ENCODE measurements around the gene NOL12.

Gene NOL12

GRCh38 chr22:37734964-37735451 is 48.9 kb downstream of the NOL12 start:
- H3K36me3 ChIP-seq = no peaks in the 10 kb centered on the region
- H3K27ac ChIP-seq = no peak overlapping the region
- no peak overlapping the region for H3K4me3 ChIP-seq (ENCODE audit: low read depth in 1 of 2, low read length in 1 of 2)
- H3K9me3 ChIP-seq = no peaks in the 10 kb centered on the region
- peaks cover 53 to 57% of the 10 kb centered on the region in 2 experiments for H3K4me1 ChIP-seq (ENCODE audit: control insufficient read depth in 1 of 2, insufficient read depth in 1 of 2, low read depth in 1 of 2, low read length in 1 of 2)
- H3K27me3 ChIP-seq = no peaks in the 10 kb centered on the region
- TF ChIP-seq, protein P1, sequence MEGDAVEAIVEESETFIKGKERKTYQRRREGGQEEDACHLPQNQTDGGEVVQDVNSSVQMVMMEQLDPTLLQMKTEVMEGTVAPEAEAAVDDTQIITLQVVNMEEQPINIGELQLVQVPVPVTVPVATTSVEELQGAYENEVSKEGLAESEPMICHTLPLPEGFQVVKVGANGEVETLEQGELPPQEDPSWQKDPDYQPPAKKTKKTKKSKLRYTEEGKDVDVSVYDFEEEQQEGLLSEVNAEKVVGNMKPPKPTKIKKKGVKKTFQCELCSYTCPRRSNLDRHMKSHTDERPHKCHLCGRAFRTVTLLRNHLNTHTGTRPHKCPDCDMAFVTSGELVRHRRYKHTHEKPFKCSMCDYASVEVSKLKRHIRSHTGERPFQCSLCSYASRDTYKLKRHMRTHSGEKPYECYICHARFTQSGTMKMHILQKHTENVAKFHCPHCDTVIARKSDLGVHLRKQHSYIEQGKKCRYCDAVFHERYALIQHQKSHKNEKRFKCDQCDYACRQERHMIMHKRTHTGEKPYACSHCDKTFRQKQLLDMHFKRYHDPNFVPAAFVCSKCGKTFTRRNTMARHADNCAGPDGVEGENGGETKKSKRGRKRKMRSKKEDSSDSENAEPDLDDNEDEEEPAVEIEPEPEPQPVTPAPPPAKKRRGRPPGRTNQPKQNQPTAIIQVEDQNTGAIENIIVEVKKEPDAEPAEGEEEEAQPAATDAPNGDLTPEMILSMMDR (IDR thresholded peaks at IDR 0.05) = no peak

GRCh38 chr22:37739035-37739434 is 52.9 kb downstream of the NOL12 start:
- Histone ChIP-seq H3K36me3 (peaks cover 5% of the 10 kb centered on the region), H3K4me1 (ENCODE audit: control insufficient read depth in 1 of 2, insufficient read depth in 1 of 2, low read depth in 1 of 2, low read length in 1 of 2) (peaks cover 67 to 68% of the 10 kb centered on the region in 2 experiments), H3K27ac (peak overlapping the region; percentile 96), H3K4me3 (ENCODE audit: low read depth in 1 of 2, low read length in 1 of 2) (peak overlapping the region; percentile 53 to 56), H3K9me3 (no peaks in the 10 kb centered on the region), H3K27me3 (no peaks in the 10 kb centered on the region)
- TF ChIP-seq, protein P1 (IDR thresholded peaks at IDR 0.05) = no peak

DNA sequence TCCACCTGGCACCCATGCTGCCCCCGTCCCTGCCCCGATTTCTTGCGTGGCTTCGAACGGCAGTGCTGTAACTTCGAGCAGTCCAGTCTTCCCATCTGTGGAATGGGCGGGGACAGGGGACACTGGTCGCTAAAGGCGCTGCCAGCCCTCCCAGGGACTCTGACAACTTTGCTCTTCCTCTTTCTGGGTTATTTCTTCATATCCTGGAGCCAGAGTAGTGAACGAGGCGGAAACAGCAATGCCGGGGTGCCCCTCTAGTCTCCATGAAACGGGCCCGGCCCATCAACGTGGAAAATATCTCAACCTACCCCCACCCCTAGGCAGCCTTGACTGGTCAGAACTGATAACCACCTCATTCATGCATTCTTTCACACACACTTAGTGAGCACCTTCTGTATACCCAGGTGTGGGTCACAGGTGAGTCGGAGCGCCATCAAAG is 53.5 kb downstream of the NOL12 start:
- TF ChIP-seq, protein P1 (IDR thresholded peaks at IDR 0.05) = peak; percentile 76

DNA sequence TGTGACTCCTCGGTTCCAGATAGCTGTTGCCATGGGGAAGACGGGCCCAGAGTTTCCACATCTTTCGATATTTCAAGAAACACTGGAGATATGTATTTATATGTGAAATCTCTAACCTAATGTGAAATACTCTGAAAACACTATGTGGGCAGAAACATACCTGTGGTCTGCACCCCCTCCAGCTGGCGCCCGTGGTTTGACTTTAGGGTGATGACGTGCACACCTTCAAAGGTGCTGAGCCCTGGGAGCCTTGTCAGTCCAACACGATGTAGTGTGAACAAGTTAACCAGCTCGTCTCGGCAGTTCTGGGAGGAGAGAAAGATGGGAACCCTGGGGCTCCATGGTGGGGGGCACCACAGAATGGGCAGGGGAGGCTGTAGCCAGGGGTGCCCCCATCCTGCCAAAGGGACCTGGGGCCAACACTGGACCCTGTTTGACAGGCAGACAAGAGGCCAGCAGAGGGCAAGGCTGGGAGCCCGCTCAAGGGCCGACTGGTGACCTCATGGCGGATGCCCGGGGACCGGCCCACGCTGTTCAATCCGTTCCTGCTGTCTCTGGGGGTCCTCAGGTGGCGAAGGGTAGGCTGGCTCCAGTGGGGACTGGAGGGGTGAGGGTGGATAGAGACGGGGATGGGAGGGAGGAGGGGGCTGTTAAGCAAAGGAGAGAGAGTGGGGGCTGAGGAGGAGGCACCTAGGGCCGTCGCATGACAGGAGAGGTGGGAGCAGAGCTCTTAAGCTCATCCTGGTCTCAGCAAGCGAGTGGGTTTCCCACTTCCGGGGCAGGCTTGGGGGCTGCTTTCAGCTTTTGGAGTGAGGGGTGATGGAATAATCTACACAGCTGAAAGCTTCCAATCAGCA is 54.5 kb downstream of the NOL12 start:
- H3K4me3 ChIP-seq (ENCODE audit: low read depth in 1 of 2, low read length in 1 of 2) = peak overlapping the region; percentile 53 to 56
- TF ChIP-seq, protein P1 (IDR thresholded peaks at IDR 0.05) = no peak
- H3K36me3 ChIP-seq = peaks cover 10% of the 10 kb centered on the region
- H3K9me3 ChIP-seq = no peaks in the 10 kb centered on the region
- peak overlapping the region; percentile 96 for H3K27ac ChIP-seq
- no peaks in the 10 kb centered on the region for H3K27me3 ChIP-seq
- peaks cover 82 to 84% of the 10 kb centered on the region in 2 experiments for H3K4me1 ChIP-seq (ENCODE audit: control insufficient read depth in 1 of 2, insufficient read depth in 1 of 2, low read depth in 1 of 2, low read length in 1 of 2)

More for the DNA sequence above, 53.5 kb downstream of the NOL12 start:
- H3K27me3 ChIP-seq = no peaks in the 10 kb centered on the region
- peak overlapping the region; percentile 53 to 56 for H3K4me3 ChIP-seq (ENCODE audit: low read depth in 1 of 2, low read length in 1 of 2)
- H3K27ac ChIP-seq = peak overlapping the region; percentile 96
- peaks cover 72 to 74% of the 10 kb centered on the region in 2 experiments for H3K4me1 ChIP-seq (ENCODE audit: control insufficient read depth in 1 of 2, insufficient read depth in 1 of 2, low read depth in 1 of 2, low read length in 1 of 2)
- peaks cover 10% of the 10 kb centered on the region for H3K36me3 ChIP-seq
- no peaks in the 10 kb centered on the region for H3K9me3 ChIP-seq

- no peaks in the 10 kb centered on the region for H3K9me3 ChIP-seq
- TF ChIP-seq, protein P1 (IDR thresholded peaks at IDR 0.05) = no peak
- H3K4me3 ChIP-seq (ENCODE audit: low read depth in 1 of 2, low read length in 1 of 2) = peak overlapping the region; percentile 53 to 56
- peak overlapping the region; percentile 96 for H3K27ac ChIP-seq
- no peaks in the 10 kb centered on the region for H3K27me3 ChIP-seq
- H3K36me3 ChIP-seq = peaks cover 10% of the 10 kb centered on the region
- H3K4me1 ChIP-seq (ENCODE audit: control insufficient read depth in 1 of 2, insufficient read depth in 1 of 2, low read depth in 1 of 2, low read length in 1 of 2) = peaks cover 82 to 85% of the 10 kb centered on the region in 2 experiments
These were observed 55.2 kb downstream of the NOL12 start for GRCh38 chr22:37741312-37741795.
